Occipital lobe (tissue), 2 donors: ENCODE measurements around the gene PPIP5K1. TPM values are rescaled to one million over a fixed set of nuclear protein-coding genes. Genes with fewer than 3 reads are reported as not detected.

Source experiments
- DNase-seq: peaks from one replicate; lab custom pipeline; 2025; lab: John Stamatoyannopoulos, UW
- total RNA-seq: library from RNA; depleted of rRNA; stranded (reverse); fragments of >200 nt; gene quantifications from one replicate; pipeline ENCODE4 v1.2.3, GENCODE V29; 2014

Gene PPIP5K1
- total RNA-seq, 1 donor from 2014 or later = 21.8 TPM

GRCh38 chr15:43518197-43518761, 71.7 kb downstream of the PPIP5K1 start:
- peak; percentile 77 for DNase-seq

- peak; percentile 79 for DNase-seq
Observed at GRCh38 chr15:43517354-43518196, 72.4 kb downstream of the PPIP5K1 start, which contains the start of gene MAP1A. MAP1A (plus strand) TSS chr15:43517608; CDS start chr15:43521474, 3,866 bp downstream.

DNA sequence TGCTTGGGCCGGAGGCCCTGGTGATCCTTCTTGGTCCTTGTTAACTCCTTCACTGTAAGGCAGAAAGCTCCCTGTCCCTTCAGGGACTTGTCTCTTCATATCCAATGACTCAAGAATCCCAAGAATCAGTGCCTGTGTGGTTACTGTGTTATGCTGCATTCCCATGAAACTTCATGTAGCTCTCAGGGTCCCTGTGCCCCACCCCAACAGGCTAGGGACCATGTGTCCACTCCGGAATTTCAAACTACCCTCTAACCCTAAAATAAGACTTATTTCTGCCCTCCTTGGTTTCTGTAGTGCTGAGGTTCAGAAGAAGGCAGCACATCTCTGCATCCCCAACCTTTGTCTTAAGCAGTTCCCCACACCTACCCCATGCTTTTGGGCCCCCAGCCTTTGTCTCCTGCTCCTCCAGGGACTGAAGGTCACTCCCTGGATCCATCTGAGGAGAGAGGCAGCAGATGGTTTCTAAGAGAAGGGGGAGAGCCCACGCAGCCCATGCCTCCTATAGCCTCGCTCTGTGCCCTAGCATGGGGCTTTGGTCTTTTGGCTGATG, 73.1 kb downstream of the PPIP5K1 start:
- DNase-seq = no peak

GRCh38 chr15:43516185-43516584, 73.8 kb downstream of the PPIP5K1 start:
- no peak for DNase-seq

- DNase-seq = no peak
Observed at GRCh38 chr15:43515741-43516140, 74.3 kb downstream of the PPIP5K1 start.

DNA sequence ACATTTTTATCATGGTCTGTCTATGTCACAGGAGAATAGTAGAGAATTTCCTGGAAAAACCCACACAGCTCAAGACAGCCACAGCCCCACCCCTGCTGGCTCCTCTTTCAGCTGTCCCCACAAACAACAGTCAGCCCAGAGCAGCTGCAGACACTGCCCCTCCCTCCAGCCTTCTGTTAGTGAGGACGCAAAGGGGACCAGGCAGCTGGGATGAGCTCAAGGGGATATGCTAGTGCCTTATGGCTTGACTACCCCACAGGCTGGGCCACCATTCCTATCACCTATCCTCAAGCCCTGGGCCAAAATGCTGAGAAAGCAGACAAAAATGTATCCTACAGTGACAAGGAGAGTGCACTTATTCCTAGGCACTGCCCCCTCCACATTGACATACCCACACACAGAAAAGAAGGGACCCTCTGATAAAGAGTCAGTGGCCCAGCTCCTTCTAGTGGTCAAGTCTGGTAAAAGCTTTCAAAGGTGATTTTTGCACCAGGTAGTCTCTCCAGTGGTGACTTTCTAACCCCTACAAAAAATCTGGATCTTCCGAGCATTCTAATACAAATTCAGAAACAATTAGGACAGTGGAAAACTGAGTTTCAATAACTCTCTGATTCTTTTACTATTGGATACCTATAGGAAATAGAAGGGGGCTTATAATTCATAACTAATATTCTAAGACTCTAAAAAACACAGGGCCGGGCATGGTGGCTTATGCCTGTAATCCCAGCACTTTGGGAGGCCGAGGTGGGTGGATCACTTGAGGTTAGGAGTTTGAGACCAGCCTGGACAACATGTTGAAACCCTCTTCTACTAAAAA, 75.6 kb downstream of the PPIP5K1 start:
- peak; percentile 76 for DNase-seq

- no peak for DNase-seq
Observed at GRCh38 chr15:43513550-43513949, 76.5 kb downstream of the PPIP5K1 start.

- DNase-seq = peak; percentile 57
Observed at GRCh38 chr15:43511012-43511885, 78.8 kb downstream of the PPIP5K1 start.

DNA sequence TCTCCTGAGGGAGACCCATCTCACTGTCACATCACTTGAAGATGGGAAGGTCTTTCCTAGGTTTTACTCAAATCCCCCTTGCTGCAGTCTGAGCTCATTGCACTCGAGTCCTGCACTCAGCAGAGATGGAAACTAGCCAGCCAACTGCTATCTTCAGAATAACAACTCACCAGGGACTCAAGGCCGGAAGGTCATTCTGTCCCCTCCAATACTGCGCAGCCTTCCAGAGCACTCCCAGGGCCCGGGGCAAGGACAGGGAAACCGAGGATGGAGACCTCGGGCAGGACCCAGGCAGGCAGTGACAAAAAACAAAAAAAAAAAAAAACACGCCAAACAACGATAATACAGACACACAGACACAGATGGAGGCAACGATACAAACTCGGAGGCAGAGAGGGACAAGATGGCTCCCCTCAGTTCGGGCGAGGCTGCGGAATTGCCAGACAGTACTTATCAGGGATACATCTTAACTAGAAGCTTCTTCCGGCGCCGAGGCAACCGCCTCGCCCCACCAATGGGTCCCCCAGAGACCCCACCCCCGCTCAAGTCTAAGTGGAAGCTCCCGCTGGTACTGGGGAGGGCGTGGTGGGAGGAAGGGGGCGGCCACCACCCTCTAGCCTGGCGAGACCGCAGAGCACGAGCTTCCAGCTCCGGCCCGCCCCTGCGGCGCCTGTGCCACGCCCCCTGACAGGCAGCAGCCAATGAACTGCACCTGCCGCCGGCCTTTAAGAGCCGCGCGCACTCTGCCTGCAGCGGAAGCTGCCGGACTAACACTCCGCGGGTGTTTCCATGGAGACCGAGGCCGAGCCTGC, 79.6 kb downstream of the PPIP5K1 start:
- peak; percentile 99 for DNase-seq

DNA sequence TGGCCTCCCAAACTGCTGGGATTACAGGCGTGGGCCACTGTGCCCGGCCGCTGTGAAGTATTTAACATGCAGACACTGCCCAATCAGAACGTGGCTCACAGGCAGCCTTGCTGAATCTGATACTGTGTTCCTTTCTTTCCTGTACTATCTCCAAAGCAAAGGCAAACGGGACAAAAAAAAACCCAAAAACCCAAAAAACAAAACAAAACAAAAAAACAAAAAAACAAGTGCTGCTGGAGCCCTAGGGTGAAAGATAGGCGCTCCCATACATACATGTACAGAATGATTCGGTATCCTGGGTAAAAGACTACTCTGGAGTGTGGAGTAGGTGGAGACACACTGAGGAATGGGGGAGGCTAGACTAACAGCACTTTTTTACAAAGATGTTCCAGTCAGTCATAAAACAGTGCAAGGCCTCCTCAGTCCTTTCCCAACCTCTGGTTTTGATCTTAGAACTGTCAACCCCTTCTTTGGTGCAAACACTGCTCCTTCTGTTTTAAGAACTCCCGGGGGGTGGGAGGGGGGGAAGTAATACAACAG, 80.3 kb downstream of the PPIP5K1 start:
- DNase-seq = no peak

- DNase-seq = no peak
Observed at GRCh38 chr15:43508991-43509659, 80.9 kb downstream of the PPIP5K1 start.

DNA sequence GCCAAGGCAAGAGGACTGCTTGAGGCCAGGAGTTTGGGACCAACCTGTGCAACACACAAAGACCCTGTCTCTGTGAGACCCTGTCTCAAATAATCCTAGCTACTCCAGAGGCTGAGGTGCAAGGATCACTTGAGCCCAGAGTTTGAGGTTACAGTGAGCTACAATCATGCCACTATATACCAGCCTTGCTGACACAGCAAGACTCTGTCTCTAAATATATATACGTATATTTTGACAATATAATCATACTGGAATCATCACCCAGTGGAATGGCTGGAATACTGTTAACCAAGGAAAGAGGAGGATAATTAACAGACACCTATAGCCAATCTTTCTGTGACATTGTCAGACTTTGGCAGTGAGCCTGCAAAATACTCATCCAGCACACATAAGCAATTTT, 81.6 kb downstream of the PPIP5K1 start:
- no peak for DNase-seq

- no peak for DNase-seq
Observed at GRCh38 chr15:43505738-43506137, 84.3 kb downstream of the PPIP5K1 start.

DNA sequence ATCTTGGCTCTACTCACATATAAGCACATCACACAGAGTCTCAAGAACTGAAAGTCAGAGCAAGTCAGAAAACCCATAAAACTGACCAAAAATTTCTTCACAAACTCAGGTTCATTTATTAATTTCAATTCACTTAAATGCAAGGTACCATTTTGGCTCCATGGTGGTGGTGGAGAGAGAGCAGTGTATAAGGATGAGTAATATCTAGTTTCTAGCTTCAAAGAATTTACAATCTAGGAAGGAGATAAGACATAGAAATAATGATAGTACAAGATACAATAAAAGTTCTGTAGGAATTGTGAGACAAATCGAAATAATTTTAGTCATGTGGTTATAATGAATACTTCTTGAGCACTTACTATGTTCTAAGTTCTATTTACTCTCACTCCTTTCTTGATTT, 90.4 kb downstream of the PPIP5K1 start:
- DNase-seq = no peak

DNA sequence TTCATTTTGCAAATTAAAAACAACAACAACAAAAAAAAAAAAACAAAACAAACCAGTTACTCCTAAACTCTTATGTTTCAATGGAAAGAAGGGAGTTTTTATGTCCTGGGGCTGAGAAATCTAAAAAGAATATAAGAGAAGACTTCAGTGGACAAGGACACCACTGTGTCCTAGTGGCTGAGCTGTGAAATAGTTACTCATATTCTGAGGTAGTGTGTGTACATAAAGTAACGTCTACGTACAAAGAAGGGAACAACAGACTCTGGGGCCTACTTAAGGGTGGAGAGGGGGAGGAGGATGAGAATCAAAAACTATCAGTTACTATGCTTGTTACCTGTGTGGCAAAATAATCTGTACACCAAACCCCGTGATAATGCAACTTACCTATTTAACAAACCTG, 91.0 kb downstream of the PPIP5K1 start:
- DNase-seq = no peak

- DNase-seq = no peak
Observed at GRCh38 chr15:43493703-43494472, 96.1 kb downstream of the PPIP5K1 start.

- peak; percentile 96 for DNase-seq
Observed at GRCh38 chr15:43492673-43493601, 97.1 kb downstream of the PPIP5K1 start, which contains the start of gene TP53BP1. TP53BP1 (minus strand) TSS chr15:43493156; CDS start chr15:43493043, 113 bp downstream.
